Posterior vena cava (tissue), 2 donors: ENCODE results near the gene MALAT1. TPM values are rescaled to one million over a fixed set of nuclear protein-coding genes. Genes with fewer than 3 reads are reported as not detected.

ENCODE experiments used
- DNase-seq: peaks from one replicate; pipeline ENCODE4 v3.0.0-alpha.2; 2020; ENCODE audit warnings: low spot score
- intact Hi-C, 2 donors: fragments of 100-400 bp; cut with DNase I; formaldehyde crosslinking; loops; one replicate each; pipeline versions ENCODE4 v1.14.1 to v1.14.2; 2022 to 2023
- total RNA-seq, 2 donors: library from RNA; stranded (reverse); fragmentation: NEBNext Ultra II Directional; extraction: Animal tissue kit (Norgen Biotek cat#: 25700); gene quantifications; one replicate each; pipeline ENCODE4 v1.2.1, GENCODE V29; 2021
- donor health status: DM: yes; HTN: yes; CAD: no.
- donor health status: DM: yes; HTN: yes; CAD: no.

MALAT1 gene
- total RNA-seq, 2 donors from 2014 or later = 9,235 to 9,828 TPM

GRCh38 chr11:65529475-65530156 lies 30.8 kb downstream of the MALAT1 start:
- intact Hi-C loops = no loop called here
- no peak for DNase-seq

GRCh38 chr11:65530157-65530496 lies 31.3 kb downstream of the MALAT1 start:
- no peak for DNase-seq
- intact Hi-C loops = no loop called here

GRCh38 chr11:65532388-65533064 lies 33.7 kb downstream of the MALAT1 start:
- DNase-seq = no peak
- intact Hi-C loops = no loop called here

- no peak for DNase-seq
- intact Hi-C loops = no loop called here
Observed at GRCh38 chr11:65535102-65535501, 36.3 kb downstream of the MALAT1 start.

GRCh38 chr11:65536412-65537295 lies 37.8 kb downstream of the MALAT1 start:
- intact Hi-C loops = no loop called here
- DNase-seq = no peak

- DNase-seq = no peak
- intact Hi-C loops = no loop called here
Observed at GRCh38 chr11:65537296-65537597, 38.4 kb downstream of the MALAT1 start.

GRCh38 chr11:65537620-65538231 lies 38.9 kb downstream of the MALAT1 start:
- intact Hi-C loops = no loop called here
- no peak for DNase-seq

GRCh38 chr11:65538232-65538914 lies 39.5 kb downstream of the MALAT1 start:
- peak; percentile 82 for DNase-seq
- intact Hi-C loops = no loop called here

- no peak for DNase-seq
- intact Hi-C loops = no loop called here
Observed at GRCh38 chr11:65538915-65539743, 40.3 kb downstream of the MALAT1 start.

- DNase-seq = no peak
- intact Hi-C loops = loop anchor here in 1 of 2 donors (5.0 kb wide), 1 partner anchor 47 kb away; no protein-coding TSS in a partner anchor
Observed at GRCh38 chr11:65539744-65540289, 41.0 kb downstream of the MALAT1 start.

- intact Hi-C loops = loop anchor here in 1 of 2 donors (5.0 kb wide), 1 partner anchor 47 kb away; no protein-coding TSS in a partner anchor
Observed at GRCh38 chr11:65540290-65541092, 41.6 kb downstream of the MALAT1 start.

GRCh38 chr11:65541093-65541982 lies 42.5 kb downstream of the MALAT1 start:
- DNase-seq = no peak
- intact Hi-C loops = loop anchor here in 1 of 2 donors (5.0 kb wide), 1 partner anchor 46 kb away; no protein-coding TSS in a partner anchor

More at GRCh38 chr11:65540290-65541092, 41.6 kb downstream of the MALAT1 start:
- peak; percentile 97 for DNase-seq

GRCh38 chr11:65542738-65543390 lies 44.0 kb downstream of the MALAT1 start:
- intact Hi-C loops = loop anchor here in 1 of 2 donors (5.0 kb wide), 1 partner anchor 44 kb away; no protein-coding TSS in a partner anchor
- no peak for DNase-seq

- intact Hi-C loops = no loop called here
- no peak for DNase-seq
Observed at GRCh38 chr11:65545853-65546216, 47.0 kb downstream of the MALAT1 start.

GRCh38 chr11:65546217-65546958 lies 47.5 kb downstream of the MALAT1 start:
- intact Hi-C loops = no loop called here
- peak; percentile 95 for DNase-seq
